GOT3 (cell line): Measurements from ENCODE around the gene FAM217A.
A peak's percentile ranks its signal among the peaks of the same experiment; 100 is the strongest.

ENCODE experiments used
- DNase-seq: peaks from one replicate; lab custom pipeline; 2025; ENCODE audit warnings: mixed read lengths; lab: John Stamatoyannopoulos, UW

The FAM217A gene

GRCh38 chr6:4021133-4021853 lies 57.6 kb downstream of the FAM217A start:
- peak; percentile 88 for DNase-seq

- no peak for DNase-seq
Measured at GRCh38 chr6:4020822-4021132, 58.2 kb downstream of the FAM217A start.

DNA sequence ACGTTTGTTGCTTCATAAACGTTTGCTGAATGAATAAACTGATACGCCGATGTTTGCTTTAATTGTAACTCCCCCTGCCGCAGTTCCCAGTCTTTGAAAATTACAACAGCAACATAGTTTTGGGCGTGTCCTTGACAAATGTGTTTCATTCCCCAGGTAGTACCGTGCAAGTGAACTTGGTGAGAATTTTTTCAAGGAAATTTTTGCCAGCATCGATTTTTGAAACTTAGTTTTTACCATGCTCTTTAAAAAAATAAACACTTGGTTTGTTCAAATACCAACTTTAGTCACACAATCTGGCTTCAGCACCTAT lies 60.1 kb downstream of the FAM217A start:
- DNase-seq: no peak
